BE2C (cell line): Measurements from ENCODE around the gene KRTAP5-3.
A peak's percentile ranks its signal among the peaks of the same experiment; 100 is the strongest.

Source experiments
- DNase-seq: peaks from one replicate; pipeline ENCODE4 v3.0.0-alpha.2; 2020
- H3K27me3 ChIP-seq: fragments of 250-450 bp; sonication (Bioruptor Pico); 2 replicates; pipeline ENCODE4 v1.5.1; 2020; ENCODE audit warnings: mild to moderate bottlenecking
- H3K36me3 ChIP-seq: fragments of 250-450 bp; sonication (Bioruptor Pico); 2 replicates; pipeline ENCODE4 v1.5.1; 2020; ENCODE audit warnings: mild to moderate bottlenecking
- H3K4me1 ChIP-seq: fragments of 250-450 bp; sonication (Bioruptor Pico); 2 replicates; pipeline ENCODE4 v1.5.1; 2020
- H3K4me3 ChIP-seq: 2 replicates; pipeline ENCODE4 v1.5.1; 2011; ENCODE audit warnings: low read depth, low read length
- H3K9me3 ChIP-seq: fragments of 250-450 bp; sonication (Bioruptor Pico); 2 replicates; pipeline ENCODE4 v1.5.1; 2020
- TF ChIP-seq, protein P1 (sequence below): IDR thresholded peaks from 2 replicates; pipeline ENCODE4 v1.5.1; 2012; ENCODE audit warnings: mild to moderate bottlenecking, low read depth, low read length

KRTAP5-3 gene

DNA sequence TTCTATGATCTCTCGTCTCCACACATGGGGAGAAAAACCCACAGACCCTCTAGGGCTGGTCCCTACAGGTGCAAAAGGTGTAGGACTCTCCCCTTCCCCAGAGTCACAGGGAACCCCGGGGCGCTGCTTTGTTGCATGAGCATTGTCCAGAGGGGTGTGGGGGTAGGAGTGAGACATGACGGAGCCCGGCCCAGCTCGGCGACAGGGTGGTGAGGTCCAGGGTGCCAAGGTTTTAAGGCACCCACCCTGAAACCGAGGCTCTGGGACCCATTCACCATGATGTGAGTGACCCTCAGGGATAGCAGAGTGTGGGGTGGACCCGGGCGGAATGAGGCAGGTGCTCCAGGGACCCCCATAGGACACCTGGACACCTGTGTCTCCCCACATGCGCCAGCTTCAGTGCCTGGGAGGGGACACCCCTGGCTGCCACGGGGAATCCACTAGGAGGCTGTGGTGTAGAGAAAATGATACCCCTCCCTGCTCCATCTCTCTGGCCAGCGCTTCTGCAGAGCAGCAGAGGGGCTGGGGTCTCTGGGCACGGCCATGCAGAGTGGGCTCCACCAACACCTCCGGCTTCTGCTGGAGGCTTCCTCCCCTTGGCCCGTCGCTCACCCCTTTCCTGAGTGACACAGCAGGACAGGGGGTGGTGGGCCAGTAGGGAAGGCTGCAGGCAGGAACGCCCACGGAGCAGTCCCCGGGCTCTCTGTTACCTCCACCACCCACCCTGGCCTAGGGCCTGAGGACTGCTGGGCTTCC lies 36.5 kb upstream of the KRTAP5-3 start:
- Histone ChIP-seq H3K4me1 (no peaks in the 10 kb centered on the region; the same call in 1 of the 2 replicates), H3K27me3 (no peaks in the 10 kb centered on the region)
- DNase-seq: no peak

DNA sequence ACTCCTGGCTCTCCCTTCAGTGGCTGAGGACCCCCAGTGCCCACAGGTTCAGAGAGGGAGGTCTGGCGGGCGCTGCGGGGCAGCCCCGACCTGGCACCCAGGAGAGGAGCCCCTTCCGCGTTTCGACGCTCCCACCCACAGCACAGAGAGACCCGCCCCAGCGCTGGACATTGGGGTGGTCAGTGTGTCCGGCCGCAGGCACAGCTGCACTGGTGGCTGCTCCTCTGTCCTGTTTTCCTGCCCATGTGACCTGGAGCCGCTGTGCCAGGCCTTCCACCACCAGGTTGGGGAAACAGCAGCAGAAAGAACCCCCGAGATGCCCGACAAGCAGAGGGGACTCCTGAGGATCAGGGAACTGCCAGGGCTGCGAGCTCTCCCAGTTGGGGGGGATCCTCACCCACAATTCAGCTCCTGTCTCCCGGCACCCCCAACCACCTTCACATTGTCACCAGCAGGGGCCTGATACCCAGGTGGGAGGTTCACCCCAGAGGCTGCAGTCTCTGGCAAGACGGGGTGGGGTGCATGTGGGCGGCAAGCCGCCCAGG lies 35.0 kb upstream of the KRTAP5-3 start:
- H3K4me3 ChIP-seq: no peak overlapping the region
- DNase-seq: no peak
- H3K4me1 ChIP-seq: peaks cover 7% of the 10 kb centered on the region
- TF ChIP-seq, protein P1, sequence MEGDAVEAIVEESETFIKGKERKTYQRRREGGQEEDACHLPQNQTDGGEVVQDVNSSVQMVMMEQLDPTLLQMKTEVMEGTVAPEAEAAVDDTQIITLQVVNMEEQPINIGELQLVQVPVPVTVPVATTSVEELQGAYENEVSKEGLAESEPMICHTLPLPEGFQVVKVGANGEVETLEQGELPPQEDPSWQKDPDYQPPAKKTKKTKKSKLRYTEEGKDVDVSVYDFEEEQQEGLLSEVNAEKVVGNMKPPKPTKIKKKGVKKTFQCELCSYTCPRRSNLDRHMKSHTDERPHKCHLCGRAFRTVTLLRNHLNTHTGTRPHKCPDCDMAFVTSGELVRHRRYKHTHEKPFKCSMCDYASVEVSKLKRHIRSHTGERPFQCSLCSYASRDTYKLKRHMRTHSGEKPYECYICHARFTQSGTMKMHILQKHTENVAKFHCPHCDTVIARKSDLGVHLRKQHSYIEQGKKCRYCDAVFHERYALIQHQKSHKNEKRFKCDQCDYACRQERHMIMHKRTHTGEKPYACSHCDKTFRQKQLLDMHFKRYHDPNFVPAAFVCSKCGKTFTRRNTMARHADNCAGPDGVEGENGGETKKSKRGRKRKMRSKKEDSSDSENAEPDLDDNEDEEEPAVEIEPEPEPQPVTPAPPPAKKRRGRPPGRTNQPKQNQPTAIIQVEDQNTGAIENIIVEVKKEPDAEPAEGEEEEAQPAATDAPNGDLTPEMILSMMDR: no peak
- H3K9me3 ChIP-seq: no peaks in the 10 kb centered on the region
- H3K27me3 ChIP-seq: no peaks in the 10 kb centered on the region
- no peaks in the 10 kb centered on the region for H3K36me3 ChIP-seq

More for the DNA sequence above, 36.5 kb upstream of the KRTAP5-3 start:
- no peaks in the 10 kb centered on the region for H3K9me3 ChIP-seq
- no peak overlapping the region for H3K4me3 ChIP-seq
- H3K36me3 ChIP-seq: no peaks in the 10 kb centered on the region
- TF ChIP-seq, protein P1: no peak

DNA sequence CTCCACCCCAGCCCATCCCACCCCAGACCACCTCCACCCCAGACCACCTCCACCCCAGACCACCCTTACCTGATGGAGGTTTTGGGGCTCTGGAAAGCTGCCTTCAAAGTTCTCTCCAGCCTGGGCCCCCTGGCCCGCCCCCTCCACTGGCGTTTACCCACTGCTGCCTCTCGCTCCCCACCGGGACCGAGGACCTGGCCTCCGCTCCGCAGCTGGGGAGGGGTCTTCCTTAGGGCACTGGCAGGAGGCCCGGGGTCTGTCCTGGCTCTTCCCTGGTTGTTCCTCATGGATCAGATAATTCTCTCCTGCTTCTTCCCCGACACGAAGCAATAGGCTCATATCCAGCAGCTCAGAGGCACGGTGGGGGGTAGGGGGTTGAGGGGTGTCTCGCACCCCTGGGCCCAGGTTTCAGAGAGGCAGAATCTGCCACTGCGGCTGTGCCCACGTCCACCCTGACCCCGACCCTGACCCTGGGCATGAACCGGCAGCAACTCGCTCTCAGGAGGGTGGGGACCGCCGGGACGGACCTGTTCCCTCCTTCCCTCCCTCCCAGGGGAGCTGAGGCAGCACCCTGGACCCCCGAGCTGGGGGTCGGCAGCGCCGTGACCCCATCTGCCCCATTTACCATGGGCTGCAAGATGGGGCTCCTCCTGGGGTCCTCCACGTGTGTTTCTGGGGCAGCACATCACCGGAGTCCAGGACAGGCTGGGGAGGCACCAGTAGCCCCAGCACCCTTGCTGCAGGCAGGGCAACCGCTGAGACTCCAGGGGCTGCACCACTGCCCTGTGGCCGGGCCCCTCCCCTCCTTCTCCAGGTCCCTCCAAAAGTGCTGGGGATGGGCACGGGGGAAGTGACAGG lies 34.3 kb upstream of the KRTAP5-3 start:
- Histone ChIP-seq H3K9me3 (no peaks in the 10 kb centered on the region), H3K4me1 (peaks cover 7% of the 10 kb centered on the region), H3K36me3 (no peaks in the 10 kb centered on the region), H3K4me3 (no peak overlapping the region), H3K27me3 (no peaks in the 10 kb centered on the region)
- TF ChIP-seq, protein P1: no peak
- DNase-seq: no peak

DNA sequence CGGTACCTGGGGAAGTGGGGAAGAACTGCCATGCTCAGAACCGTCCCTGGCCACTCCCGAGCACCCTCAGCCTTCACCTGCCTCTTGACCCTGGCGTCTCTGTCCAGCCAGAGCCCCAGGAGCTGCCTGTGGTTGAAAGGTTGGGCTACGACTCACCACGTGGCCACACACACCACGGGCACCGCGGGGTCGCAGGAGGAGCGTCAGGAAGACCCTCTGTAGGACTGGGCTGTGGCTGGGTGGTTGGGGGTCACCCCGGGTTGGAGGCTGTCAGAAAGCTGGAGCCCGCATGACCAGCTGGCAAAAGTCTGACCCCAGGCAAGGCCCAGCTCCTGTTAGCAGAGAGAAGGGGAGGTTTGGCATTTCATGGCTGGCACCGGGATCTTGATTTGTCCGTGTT lies 32.8 kb upstream of the KRTAP5-3 start:
- no peaks in the 10 kb centered on the region for H3K9me3 ChIP-seq
- TF ChIP-seq, protein P1: no peak
- no peak overlapping the region for H3K4me3 ChIP-seq
- H3K27me3 ChIP-seq: no peaks in the 10 kb centered on the region
- no peaks in the 10 kb centered on the region for H3K36me3 ChIP-seq
- H3K4me1 ChIP-seq: peaks cover 7% of the 10 kb centered on the region
- DNase-seq: no peak

DNA sequence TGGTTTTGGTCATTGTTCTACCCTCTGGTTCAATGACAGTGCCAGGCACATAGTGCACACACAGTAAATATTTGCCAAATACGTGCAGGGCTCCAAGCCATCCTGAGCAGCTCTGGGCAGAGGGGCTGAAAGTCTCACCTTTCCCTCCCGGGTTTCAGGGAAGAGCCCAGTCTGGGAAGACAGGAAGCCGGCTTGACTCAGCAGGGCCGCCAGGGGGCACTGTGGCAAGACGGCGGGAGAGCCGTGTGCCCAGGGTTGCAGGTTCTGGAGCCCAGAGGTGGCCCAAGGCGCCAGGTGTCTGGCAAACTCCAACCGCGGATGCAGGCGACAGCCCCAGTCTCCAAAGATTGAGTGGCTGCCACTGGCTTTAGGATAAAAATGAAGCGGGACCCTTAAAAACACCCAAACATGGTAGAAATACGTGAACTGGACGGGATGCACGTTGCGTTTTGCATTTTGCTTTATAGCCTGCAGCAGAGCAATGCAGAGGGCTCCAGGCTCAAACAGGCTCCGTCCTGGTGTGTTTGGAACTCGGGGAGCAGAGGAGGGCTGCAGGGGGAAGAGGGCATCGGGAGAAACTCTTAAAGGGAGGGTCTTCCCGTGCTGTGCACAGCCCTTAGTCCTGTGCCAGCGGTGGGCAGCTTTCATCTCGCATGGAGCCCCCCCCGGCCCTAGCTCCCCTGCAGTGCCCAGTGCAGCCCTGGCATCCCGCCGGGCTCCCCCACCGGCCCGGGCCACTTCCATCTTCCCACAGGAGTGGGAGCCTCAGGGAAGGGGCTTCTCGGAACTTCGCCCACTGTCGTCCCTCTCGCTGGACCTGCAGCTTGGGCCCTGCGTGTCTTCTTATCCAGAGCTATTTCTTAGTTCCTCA lies 32.0 kb upstream of the KRTAP5-3 start:
- Histone ChIP-seq H3K36me3 (no peaks in the 10 kb centered on the region), H3K9me3 (no peaks in the 10 kb centered on the region), H3K27me3 (no peaks in the 10 kb centered on the region), H3K4me1 (peaks cover 7% of the 10 kb centered on the region), H3K4me3 (no peak overlapping the region)
- DNase-seq: peak; percentile 41
- TF ChIP-seq, protein P1: peak; percentile 71
